GM12891 (cell line): ENCODE measurements around the gene STX2.

Experiments
- POLR2A ChIP-seq: IDR thresholded peaks from 2 replicates; pipeline ENCODE4 v1.6.1; 2011; ENCODE audit warnings: low read depth, low read length, control low read depth
- POLR2AphosphoS5 ChIP-seq: IDR thresholded peaks from 2 replicates; pipeline ENCODE4 v1.6.1; 2011; ENCODE audit warnings: low read depth, low read length, control low read depth

DNA sequence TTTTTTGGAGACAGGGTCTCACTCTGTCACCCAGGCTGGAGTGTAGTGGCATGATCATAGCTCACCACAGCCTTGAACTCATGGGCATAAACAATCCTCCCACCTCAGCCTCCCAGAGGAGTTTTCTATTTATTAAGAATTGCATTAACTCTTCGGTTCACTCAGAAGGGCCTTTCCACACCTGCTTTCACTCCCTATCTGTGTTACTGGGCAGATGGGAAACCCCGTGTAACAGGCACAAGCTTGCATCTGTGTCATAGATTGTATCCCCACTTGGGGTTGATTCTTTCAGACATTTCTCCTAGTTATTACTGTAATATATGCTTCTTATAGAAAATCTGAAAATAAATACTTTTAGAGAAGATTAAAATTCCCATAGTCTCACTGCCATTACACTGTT, 38.7 kb downstream of the STX2 start:
- TF ChIP-seq POLR2A: no peak
- TF ChIP-seq POLR2AphosphoS5: no peak
